Measurements from ENCODE around the gene TMEM204.

TMEM204 gene

GRCh38 chr16:1524366-1524765 is 9.1 kb upstream of the TMEM204 start:
- DNase-seq: no peak

- no peak for DNase-seq
Measured at GRCh38 chr16:1525871-1526607, 7.4 kb upstream of the TMEM204 start.

DNA sequence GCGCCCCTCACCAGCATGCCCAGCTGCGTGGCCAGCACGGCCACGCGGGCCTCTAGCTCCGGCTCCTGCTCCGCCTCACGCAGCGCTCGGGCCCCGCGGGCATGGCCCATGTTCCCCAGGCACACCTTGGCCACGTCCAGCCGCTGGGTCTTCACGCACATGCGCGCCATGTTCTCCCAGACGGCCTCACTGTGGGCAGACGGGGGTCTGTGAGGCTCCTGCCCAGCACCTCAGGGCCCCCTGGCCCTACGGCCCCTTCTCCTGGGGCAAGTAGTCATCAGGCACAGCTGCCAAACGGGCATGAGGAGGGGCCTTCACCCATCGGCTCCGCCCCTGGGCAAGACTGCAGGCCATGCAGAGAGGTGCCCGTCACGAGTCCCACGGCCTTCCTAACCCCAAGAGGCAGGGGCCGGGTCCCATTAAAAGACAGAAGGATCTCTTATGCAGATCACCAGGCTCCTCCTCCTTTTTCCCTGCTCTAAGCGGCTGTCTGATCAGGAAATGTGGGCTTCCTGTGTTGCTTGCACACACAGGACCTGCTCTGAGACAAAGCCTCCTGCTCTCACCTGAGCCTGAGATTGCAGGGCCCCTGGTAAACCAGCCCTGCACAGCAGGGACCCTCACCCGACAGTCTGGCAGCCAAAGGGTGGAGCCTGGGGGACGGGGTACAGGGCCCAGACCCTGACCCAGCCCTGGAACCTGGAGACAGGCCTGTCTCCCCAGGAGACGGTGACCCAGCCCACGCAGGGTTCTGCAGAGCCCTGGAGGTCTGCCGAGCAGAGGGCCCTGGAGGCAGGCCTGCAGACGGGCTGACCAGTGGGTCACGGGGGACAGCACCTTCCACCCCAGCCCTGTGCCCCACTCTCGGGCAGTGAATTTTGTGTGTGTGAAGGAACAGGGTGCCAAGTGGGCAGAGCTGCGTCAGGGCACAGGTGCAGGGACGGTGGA is 6.6 kb upstream of the TMEM204 start:
- DNase-seq: no peak

- DNase-seq: no peak
Measured at GRCh38 chr16:1527836-1528811, 5.3 kb upstream of the TMEM204 start.

- DNase-seq: no peak
Measured at GRCh38 chr16:1528921-1529537, 4.4 kb upstream of the TMEM204 start.

DNA sequence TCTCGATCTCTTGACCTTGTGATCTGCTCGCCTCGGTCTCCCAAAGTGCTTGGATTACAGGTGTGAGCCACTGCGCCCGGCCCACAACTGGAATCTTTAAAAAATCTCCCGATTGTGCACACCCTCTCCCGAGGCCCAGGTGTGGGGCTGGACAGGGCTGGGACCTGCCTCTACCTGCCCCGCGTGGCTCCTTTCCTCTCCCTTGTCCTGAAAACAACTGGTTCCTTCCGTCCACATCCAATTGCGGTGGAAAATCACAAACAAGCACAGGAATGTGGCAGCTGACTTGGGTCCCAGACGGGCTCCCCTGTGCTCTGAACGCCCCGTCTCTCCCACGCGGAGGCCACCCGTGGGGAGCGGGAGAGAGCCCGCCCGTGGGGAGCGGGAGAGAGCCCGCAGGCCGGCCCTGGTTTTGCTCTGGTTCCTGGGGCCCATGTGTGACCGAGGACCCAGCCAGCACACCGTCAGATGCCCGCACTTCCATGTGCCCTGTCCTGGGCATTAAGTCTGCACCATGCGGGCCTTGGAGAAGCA is 3.0 kb upstream of the TMEM204 start:
- DNase-seq: no peak

- DNase-seq: no peak
Measured at GRCh38 chr16:1530883-1531637, 2.4 kb upstream of the TMEM204 start.

DNA sequence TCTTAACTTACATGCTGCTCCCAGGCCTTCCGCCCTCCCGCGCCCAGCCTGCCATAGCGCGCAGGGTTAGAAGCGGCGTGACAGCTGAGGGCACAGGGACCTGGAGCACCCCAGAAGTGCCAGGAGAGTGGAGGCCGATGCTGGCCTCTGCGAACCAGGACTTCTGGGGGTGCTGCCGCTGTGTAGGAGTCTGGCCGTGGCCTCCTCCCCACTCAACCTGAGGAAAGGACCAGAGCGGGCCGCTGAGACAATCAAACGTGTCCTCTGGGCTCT is 1.9 kb upstream of the TMEM204 start:
- DNase-seq: no peak

DNA sequence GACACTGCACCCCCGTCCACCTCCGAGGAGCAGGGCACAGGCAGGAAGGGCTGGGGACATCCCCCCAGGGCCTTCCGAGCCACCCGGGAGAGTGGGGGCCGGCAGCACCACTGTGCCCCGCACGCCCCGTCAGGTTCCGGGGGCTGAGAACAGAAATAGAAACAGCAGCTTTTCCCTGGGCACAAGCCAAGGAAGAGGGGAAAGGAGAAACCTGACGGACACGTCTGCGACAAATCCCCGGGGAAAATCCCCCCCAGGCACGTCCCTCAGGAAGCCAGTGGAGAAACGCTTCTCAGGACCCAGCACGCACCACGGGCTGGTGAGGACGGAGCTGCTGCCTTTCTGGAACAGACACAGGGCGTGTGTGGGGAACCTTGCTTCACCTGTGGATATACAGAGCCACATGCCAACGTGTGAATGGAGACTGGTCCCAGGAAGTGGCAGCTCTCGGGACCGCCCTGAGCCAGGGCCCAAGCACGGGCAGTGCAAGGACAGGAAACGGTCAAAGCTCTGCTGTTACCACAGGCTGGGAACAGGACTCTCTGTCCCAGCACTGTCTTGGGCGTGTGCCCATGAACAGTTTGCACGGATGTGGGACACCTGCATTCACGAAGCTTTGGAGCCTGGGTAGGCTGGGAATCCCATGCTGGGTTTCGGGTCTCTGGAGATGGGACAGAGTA is 1.2 kb upstream of the TMEM204 start:
- no peak for DNase-seq

GRCh38 chr16:1532771-1533170 is 695 bp upstream of the TMEM204 start:
- DNase-seq: no peak

GRCh38 chr16:1534021-1535020 is 855 bp downstream of the TMEM204 start:
- DNase-seq: no peak

- no peak for DNase-seq
Measured at GRCh38 chr16:1535391-1536291, 2.2 kb downstream of the TMEM204 start.

GRCh38 chr16:1536601-1537000 is 3.1 kb downstream of the TMEM204 start:
- no peak for DNase-seq

- no peak for DNase-seq
Measured at GRCh38 chr16:1537138-1537577, 3.7 kb downstream of the TMEM204 start.

GRCh38 chr16:1537763-1538289 is 4.4 kb downstream of the TMEM204 start:
- no peak for DNase-seq

DNA sequence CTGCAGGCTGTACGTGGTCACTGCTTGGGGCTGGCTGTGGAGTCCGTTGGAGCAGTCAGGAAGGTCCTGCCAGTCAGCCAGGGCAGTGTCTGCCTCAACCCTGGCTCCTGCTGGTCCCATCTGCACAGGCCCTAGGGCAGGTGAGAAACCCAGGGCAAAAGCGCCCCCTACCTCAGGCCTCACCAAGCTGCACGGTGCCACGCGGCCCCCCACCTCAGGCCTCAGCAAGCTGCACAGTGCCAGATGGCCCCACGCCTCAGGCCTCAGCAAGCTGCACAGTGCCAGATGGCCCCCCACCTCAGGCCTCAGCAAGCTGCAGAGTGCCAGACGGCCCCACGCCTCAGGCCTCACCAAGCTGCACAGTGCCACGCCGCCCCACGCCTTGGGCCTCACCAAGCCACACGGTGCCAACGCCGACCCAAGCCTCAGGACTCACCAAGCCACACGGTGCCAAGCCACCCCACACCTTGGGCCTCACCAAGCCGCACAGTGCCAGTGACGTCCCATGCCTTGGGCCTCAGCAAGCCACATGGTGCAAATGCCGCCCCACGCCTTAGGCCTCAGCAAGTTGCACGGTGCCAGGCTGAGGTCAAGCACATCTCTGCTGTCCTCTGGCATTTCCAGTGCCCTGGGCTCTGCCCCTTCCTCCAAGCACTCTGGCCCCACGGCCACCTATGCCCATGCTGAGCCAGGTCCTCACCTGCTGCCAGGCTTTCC is 5.5 kb downstream of the TMEM204 start:
- DNase-seq: no peak

- no peak for DNase-seq
Measured at GRCh38 chr16:1539720-1540555, 6.5 kb downstream of the TMEM204 start.
